Measurements from ENCODE around the gene PPM1G.

The PPM1G gene

DNA sequence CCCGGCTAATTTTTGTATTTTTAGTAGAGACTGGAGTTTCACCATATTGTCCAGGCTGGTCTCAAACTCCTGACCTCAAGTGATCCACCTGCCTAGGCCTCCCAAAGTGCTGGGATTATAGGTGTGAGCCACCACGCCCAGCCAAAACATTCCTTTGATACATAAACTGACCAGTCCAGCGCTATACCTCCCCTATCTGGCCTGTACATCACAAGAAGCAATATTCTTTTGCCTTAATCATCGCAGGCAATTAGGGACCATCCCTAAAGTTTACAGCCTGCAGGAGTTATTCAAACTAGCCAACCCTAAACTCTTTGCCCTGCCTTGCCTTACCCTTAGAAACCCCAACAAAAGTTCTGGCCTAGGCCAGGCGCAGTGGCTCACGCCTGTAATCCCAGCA lies 6.8 kb upstream of the PPM1G start:
- no peak for DNase-seq (ENCODE audit: low read depth in 2 of 2)

DNA sequence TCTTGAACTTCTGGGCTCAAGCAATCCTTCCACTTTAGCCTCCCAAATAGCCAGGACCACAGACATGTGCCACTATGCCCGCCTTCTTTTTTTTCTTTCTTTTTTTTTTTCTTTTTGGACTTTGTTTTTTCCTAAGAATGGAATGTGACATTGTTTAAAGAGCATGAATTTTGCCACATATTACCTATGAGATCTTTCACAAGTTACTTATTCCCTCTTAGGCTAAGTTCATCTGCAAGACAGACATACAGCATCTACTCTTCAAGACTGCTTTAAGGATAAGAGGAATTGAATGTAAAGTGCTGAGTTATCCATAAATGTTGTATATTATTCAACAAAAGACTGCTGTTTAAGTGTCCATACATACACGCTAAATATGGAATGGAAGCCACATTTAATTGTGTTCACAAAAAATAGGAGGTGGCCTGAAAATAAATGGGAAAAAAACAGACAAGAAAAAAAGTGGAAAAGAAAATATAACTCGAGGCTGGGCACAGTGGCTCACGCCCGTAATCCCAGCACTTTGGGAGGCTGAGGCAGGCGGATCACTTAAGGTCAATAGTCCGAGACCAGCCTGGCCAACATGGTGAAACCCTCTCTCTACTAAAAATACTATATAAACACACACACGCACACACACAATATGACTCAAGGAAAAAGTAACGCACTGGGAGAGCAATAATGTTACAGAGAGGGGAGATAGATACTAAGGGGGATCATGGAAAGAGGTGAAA lies 3.2 kb upstream of the PPM1G start:
- DNase-seq (ENCODE audit: low read depth in 2 of 2), result no peak

DNA sequence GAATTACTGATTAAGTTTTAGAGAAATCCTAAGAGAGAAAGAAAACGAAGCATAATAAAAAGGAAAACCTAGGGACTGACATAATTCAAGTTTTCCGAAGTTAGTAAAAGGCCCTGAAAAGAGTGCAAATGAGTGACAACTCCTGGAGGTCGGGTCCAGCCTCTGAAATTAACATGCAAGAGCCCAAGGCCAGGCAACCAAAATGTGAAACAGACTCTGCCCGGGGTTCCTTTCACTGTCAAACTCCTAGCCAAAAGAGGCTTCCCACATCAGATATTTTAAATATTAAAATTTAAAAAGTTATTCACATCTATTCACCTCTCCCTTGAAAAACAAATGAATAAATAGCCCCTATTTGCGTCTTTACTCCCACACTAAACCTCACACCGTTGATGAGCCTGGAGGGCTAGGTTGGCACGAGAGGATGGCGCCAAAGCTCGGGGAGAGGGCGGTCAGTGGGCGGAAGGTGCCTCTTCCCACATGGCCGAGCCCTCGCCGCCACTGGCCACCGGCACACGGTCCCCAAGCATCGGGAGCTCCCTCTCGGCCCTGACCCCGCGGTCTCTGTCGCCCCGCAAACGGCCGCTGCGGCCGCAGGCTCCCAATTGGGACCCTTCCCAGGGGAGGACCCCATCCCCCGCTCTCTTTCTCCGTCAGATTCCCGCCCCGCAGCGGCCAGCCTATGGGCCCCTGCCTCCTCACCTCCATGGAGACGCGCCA lies 630 bp downstream of the PPM1G start:
- peak in 1 of 2 donors; percentile 9 for DNase-seq (ENCODE audit: low read depth in 2 of 2)

DNA sequence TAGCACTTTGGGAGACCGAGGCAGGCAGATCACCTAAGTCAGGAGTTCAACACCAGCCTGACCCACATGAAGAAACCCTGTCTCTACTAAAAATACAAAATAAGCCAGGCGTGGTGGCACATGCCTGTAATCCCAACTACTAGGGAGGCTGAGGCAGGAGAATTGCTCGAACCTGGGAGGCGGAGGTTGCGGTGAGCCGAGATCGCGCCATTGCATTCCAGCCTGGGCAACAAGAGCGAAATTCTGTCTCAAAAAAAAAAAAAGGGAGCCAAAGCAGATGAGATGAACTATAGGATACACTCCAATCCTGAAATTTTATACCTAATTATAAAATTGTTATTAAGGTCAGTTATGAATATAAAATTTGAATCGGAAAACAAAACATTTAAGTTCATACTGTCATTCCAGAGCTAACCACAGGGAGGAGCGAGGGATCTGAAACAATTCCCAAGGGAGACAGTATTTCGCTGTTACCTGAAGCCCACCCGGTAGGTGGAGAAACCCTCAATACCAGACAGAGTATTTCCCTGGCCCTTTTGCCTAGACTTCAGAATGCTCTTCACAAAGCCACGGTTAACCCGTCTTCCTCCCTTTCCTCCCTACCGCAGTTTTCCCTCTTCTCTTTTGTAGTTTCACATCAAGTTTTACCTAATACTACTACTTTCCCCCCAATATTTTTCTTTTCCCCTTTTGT lies 1.4 kb downstream of the PPM1G start:
- DNase-seq (ENCODE audit: low read depth in 2 of 2), result no peak

DNA sequence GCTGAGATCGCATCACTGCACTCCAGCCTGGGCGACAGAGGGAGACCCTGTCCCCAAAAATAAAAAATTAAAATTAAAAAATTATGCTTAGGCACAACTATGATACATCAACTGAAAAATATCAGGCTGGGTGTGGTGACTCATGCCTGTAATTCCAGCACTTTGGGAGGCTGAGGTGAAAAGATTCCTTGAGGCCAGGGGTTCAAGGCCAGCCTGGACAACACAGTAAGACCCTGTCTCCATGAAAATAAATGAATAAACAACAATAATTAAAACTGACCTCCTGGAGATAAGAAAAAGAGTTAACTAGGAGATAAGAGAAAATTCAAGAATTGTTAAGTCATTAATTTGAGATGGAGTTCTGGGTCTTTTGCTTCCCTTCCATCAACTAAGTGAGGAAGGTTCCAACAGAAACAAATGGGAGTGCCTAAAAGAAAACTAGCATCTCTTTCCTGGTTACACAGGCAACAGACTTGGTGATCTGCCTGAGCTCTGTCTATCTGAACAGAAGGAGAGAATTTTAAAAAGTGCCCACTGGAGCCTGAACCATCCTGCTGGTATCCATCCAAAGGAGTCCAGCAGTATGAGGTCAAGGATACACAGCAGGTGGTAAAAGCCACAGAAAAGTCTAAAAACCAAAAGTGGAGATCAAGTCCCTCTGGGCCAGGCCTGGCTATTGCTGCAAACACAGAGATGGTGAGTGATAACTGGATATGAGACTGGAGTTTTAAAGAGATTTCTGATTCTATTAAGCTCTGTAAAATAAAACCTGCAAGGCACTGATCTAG lies 8.8 kb downstream of the PPM1G start:
- DNase-seq (ENCODE audit: low read depth in 2 of 2), result no peak

- DNase-seq (ENCODE audit: low read depth in 2 of 2), result no peak
Observed at GRCh38 chr2:27398962-27399361, 10.4 kb downstream of the PPM1G start.

- DNase-seq (ENCODE audit: low read depth in 2 of 2), result no peak
Observed at GRCh38 chr2:27393225-27393624, 16.2 kb downstream of the PPM1G start.

- no peak for DNase-seq (ENCODE audit: low read depth in 2 of 2)
Observed at GRCh38 chr2:27390822-27391679, 18.3 kb downstream of the PPM1G start.

- no peak for DNase-seq (ENCODE audit: low read depth in 2 of 2)
Observed at GRCh38 chr2:27381577-27382181, 27.7 kb downstream of the PPM1G start.

DNA sequence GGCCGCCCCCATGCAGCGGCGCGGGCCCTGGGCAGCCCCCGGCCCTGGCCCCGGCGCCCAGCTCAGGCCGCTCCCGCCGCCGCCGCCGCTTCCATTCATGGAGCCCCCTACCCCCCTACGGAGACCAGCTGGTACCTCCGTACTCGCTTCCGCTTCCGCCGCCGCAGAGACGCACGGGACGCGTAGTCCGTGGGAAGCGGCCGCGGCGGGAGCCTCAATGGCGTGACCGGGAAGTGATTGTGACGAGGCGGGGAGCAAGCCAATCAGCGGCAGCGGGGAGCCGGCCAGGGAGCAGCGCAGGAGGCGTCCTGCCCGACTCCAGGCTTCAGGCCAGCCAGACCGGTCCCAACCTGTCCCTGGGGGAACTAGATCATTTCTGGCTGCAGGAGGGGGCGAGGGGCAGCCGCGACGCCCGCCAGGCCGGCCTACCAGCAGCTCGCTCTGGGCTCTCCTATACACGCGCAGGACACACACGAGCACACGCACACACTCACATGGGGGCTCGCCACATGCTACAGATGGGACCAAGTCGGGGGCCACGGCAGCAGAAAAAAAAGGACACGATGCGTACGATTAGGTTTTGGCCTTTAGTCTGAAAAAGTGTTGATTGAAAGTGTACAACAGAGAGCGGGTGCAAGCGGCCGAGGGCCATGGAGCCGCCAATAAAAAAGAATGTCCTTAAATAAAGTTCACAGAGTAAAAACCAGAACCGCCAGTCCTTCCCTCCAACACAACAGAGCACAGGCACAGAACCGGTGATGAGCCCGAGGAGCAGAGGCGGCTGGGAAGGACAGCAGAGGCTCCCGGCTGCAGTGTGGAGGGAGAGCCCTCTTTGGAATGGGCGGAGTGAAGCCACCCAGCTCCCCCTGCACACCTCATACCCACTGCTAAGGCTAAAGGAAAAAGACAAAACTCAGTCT lies 28.5 kb downstream of the PPM1G start, which contains the start of gene ZNF513:
TSS of gene ZNF513 (minus strand) at position 109 of the 920 bp plus-strand sequence. CDS start 208 bp downstream, outside the sequence.
- peak; percentile 86 for DNase-seq (ENCODE audit: low read depth in 2 of 2)

DNA sequence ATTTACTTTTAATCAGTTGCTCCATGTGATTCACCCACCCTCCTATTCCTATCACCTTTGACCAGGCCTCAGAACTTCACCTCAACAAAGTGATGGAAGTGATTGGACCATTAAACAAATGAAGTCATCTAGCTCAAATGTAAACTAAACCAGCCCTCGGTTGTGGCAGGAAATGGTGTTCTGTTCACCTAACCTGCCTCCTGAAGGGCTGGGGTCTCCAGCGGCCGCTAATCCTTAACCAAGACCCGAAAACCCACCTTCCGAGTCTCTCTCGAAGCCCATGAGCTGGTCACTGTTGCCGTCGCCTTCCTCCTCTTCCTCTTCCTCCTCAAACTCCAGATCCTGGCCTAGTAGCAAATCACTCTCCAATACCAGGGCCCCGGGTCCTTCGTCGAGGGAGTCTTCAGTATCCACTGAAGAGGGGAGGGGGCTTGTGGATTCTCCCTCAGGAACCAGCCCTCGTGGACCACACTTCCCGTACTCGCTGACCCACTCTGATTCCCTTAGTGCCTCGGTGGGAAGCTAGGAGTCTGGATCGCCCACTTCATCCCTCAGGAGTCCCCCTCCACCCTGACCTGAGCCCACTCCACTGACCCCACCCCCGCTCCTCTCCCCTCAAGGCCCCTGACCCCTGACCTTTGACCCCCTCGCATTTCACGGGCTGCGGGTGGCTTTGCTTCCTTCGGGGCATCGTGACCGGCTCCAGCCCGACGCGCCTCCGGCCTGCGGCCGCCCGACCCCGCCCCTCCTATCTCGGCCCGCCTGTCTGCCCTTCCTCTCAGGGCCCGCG lies 29.4 kb downstream of the PPM1G start:
- DNase-seq (ENCODE audit: low read depth in 2 of 2), result no peak

DNA sequence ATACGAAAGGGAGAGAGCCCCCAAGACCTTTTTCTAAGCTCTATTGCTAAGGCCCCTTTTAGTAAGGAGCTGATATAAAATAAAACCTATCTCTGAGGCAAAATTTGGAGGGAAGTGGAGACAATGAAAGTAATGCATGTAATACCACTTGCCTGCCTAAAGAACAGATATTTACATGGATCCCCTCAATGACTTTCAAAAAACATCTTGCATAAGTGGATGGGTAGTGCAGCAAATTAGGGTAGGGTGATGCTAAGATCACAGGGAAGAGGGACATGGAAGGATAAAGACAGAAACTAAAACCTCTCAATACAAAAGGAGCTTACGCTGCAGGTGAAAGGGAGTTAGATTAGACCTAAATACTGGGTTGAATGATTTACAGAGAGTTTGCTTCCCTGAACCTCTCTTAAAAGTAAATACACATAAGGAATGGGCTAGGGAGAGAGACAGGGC lies 30.0 kb downstream of the PPM1G start:
- DNase-seq (ENCODE audit: low read depth in 2 of 2), result no peak

GRCh38 chr2:27378809-27379290 lies 30.5 kb downstream of the PPM1G start:
- no peak for DNase-seq (ENCODE audit: low read depth in 2 of 2)

GRCh38 chr2:27378096-27378808 lies 31.1 kb downstream of the PPM1G start:
- no peak for DNase-seq (ENCODE audit: low read depth in 2 of 2)

GRCh38 chr2:27377618-27378095 lies 31.7 kb downstream of the PPM1G start:
- no peak for DNase-seq (ENCODE audit: low read depth in 2 of 2)

DNA sequence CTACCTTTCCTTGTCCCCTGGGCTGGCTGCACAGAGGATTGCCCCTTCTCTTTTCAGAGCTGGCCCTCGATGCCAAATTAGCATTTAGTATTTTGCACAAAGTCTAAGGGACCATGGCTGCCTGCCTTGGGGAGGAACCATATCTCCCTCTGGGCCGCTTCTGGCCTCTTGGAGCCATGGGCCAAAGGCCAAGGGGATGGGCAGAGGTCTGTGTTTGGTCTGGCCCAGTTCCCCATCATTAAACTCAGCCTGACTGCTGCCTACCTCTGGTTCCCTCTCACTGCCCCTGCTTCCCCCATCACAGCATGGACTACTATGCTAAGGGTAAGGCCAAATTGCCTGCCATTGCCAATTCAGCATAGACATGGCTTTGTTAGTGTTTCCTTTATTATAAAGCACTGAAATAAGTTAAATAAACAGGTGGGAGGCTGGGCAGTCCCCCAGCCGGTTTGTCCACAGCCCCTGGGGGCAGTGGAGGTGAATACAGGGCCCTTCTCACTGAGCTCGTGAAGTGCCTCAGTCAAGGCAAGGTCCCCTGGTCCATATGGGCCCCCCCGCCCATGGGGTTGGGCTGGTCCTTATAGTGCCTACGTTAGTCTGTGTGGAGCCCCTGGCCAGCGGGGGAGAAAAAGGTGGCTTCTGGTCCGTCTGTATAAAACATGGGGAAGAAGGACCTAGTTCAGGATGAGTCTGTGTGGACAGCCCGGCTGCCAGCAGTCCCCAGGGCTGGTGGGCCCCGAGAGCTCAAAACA lies 32.3 kb downstream of the PPM1G start:
- DNase-seq (ENCODE audit: low read depth in 2 of 2), result no peak

All from stimulated activated CD8-positive, alpha-beta memory T cell treated with anti-CD3 and anti-CD28 coated beads, Interleukin-15, amount 100 ng/mL, for 48 hours (primary cell).